IMR-90 (cell line): ENCODE data around the gene AXDND1. TPM values are rescaled to one million over a fixed set of nuclear protein-coding genes. Genes with fewer than 3 reads are reported as not detected.

Source experiments
- ATAC-seq: fragments of 200-7000 bp; cut with Tn5 transposase; 2 replicates; pipeline ENCODE4 v1.9.1; 2020; ENCODE audit warnings: low read depth, mild to moderate bottlenecking, moderate library complexity
- BruUV-seq: library from RNA; stranded (reverse); fragments of 400-500 nt; replicated peaks from 2 replicates; lab custom pipeline; 2021; lab: Mats Ljungman, UMichigan
- CTCF ChIA-PET: fragments of 300-600 bp; formaldehyde crosslinking; extraction: SDS; loops from one replicate; lab custom pipeline; 2021; ENCODE audit warnings: antibody characterized with exemption; lab: Yijun Ruan, JAX
- POLR2A ChIA-PET: fragments of 300-600 bp; sonication (Branson Sonifier 250); formaldehyde crosslinking; loops from one replicate; lab custom pipeline; 2022; ENCODE audit warnings: antibody characterized with exemption; ENCODE audit not compliant: unreplicated experiment; lab: Charles Lee
- DNase-seq: peaks from one replicate; pipeline ENCODE4 v3.0.0; 2013
- H2AFZ ChIP-seq: replicated peaks from 2 replicates; pipeline ENCODE3; 2013; ENCODE audit warnings: low read length, mild to moderate bottlenecking; ENCODE audit not compliant: poor library complexity
- H2AK5ac ChIP-seq: 2 replicates; pipeline ENCODE4 v1.6.1; 2013; ENCODE audit warnings: low read depth, low read length, inconsistent platforms
- H2AK9ac ChIP-seq: replicated peaks from 2 replicates; pipeline ENCODE3; 2013; ENCODE audit warnings: mild to moderate bottlenecking, low read depth, low read length, moderate library complexity; ENCODE audit not compliant: poor library complexity
- H2BK120ac ChIP-seq: 2 replicates; pipeline ENCODE4 v1.6.1; 2013; ENCODE audit warnings: low read depth, low read length, inconsistent platforms
- H2BK15ac ChIP-seq: 3 replicates; pipeline ENCODE4 v1.6.1; 2013; ENCODE audit warnings: low read depth, low read length, inconsistent platforms
- H2BK20ac ChIP-seq: 2 replicates; pipeline ENCODE4 v1.6.1; 2013; ENCODE audit warnings: low read depth, mild to moderate bottlenecking, inconsistent platforms, low read length, moderate library complexity
- H2BK5ac ChIP-seq: 2 replicates; pipeline ENCODE4 v1.6.1; 2013; ENCODE audit warnings: mild to moderate bottlenecking, low read depth, low read length, inconsistent platforms; ENCODE audit not compliant: poor library complexity, severe bottlenecking
- H3K14ac ChIP-seq: replicated peaks from 2 replicates; pipeline ENCODE4 v1.6.1; 2013; ENCODE audit warnings: low read depth, low read length, inconsistent platforms
- H3K18ac ChIP-seq: 2 replicates; pipeline ENCODE4 v1.6.1; 2013; ENCODE audit warnings: low read depth, low read length, control low read depth
- H3K23ac ChIP-seq: 2 replicates; pipeline ENCODE4 v1.6.1; 2013; ENCODE audit warnings: low read depth, low read length, inconsistent platforms
- H3K27ac ChIP-seq: 2 replicates; pipeline ENCODE4 v1.5.1; 2013; ENCODE audit warnings: mild to moderate bottlenecking, control low read depth, low read length; ENCODE audit not compliant: insufficient read depth
- H3K27me3 ChIP-seq: 2 replicates; pipeline ENCODE4 v1.6.1; 2013; ENCODE audit warnings: low read length; ENCODE audit not compliant: control insufficient read depth, insufficient read depth
- H3K36me3 ChIP-seq: 2 replicates; pipeline ENCODE4 v1.6.1; 2013; ENCODE audit warnings: low read length, mixed read lengths; ENCODE audit not compliant: control insufficient read depth, insufficient read depth
- H3K4ac ChIP-seq: 2 replicates; pipeline ENCODE4 v1.6.1; 2013; ENCODE audit warnings: low read depth, low read length, inconsistent platforms
- H3K4me1 ChIP-seq: 2 replicates; pipeline ENCODE4 v1.6.1; 2013; ENCODE audit warnings: low read length, mixed read lengths; ENCODE audit not compliant: control insufficient read depth, insufficient read depth
- H3K4me2 ChIP-seq: 2 replicates; pipeline ENCODE4 v1.6.1; 2013; ENCODE audit warnings: low read depth, mild to moderate bottlenecking, control low read depth, low read length, moderate library complexity
- H3K4me3 ChIP-seq: 2 replicates; pipeline ENCODE4 v1.5.1; 2013; ENCODE audit warnings: low read depth, mild to moderate bottlenecking, control low read depth, low read length, moderate library complexity; ENCODE audit not compliant: insufficient read depth
- H3K56ac ChIP-seq: 2 replicates; pipeline ENCODE4 v1.6.1; 2013; ENCODE audit warnings: low read length, inconsistent platforms; ENCODE audit not compliant: insufficient read depth; ENCODE audit errors: extremely low read depth
- H3K79me1 ChIP-seq, 2 experiments: 2 replicates each; pipeline ENCODE4 v1.6.1; 2013; ENCODE audit warnings: low read length in 2 of 2, inconsistent platforms in 1 of 2, low read depth in 1 of 2
- H3K9ac ChIP-seq: 2 replicates; pipeline ENCODE4 v1.6.1; 2013; ENCODE audit warnings: low read depth, low read length, control low read depth
- H3K9me1 ChIP-seq: 2 replicates; pipeline ENCODE4 v1.6.1; 2013; ENCODE audit warnings: low read length, inconsistent platforms; ENCODE audit not compliant: insufficient read depth
- H3K9me3 ChIP-seq: 2 replicates; pipeline ENCODE4 v1.6.1; 2013; ENCODE audit warnings: low read length; ENCODE audit not compliant: control insufficient read depth, insufficient read depth
- H4K20me1 ChIP-seq: 2 replicates; pipeline ENCODE4 v1.6.1; 2013; ENCODE audit warnings: low read length, inconsistent platforms; ENCODE audit not compliant: insufficient read depth
- H4K5ac ChIP-seq: 2 replicates; pipeline ENCODE4 v1.6.1; 2013; ENCODE audit warnings: mild to moderate bottlenecking, low read depth, low read length, control low read depth
- H4K8ac ChIP-seq, 2 experiments: 2 replicates each; pipeline ENCODE4 v1.6.1; 2013; ENCODE audit warnings: low read depth in 2 of 2, low read length in 2 of 2, control low read depth in 1 of 2, inconsistent platforms in 1 of 2
- H4K91ac ChIP-seq: 2 replicates; pipeline ENCODE4 v1.6.1; 2013; ENCODE audit warnings: low read depth, low read length, inconsistent platforms; ENCODE audit not compliant: insufficient read depth
- CHD1 ChIP-seq: IDR thresholded peaks from 2 replicates; pipeline ENCODE4 v1.6.1; 2012; ENCODE audit warnings: low read depth, low read length, improper control_type of control experiment
- FOS ChIP-seq: fragments of 150-350 bp; IDR thresholded peaks from 2 replicates; pipeline ENCODE4 v1.6.1; 2016; ENCODE audit warnings: low read depth, low read length
- MAZ ChIP-seq: IDR thresholded peaks from 2 replicates; pipeline ENCODE4 v1.6.1; 2012; ENCODE audit warnings: low read depth, mild to moderate bottlenecking, low read length, improper control_type of control experiment, moderate library complexity, borderline replicate concordance
- MXI1 ChIP-seq: IDR thresholded peaks from 2 replicates; pipeline ENCODE4 v1.6.1; 2012; ENCODE audit warnings: low read depth, mild to moderate bottlenecking, low read length, moderate library complexity, borderline replicate concordance
- NFE2L2 ChIP-seq: fragments of 150-350 bp; IDR thresholded peaks from 2 replicates; pipeline ENCODE4 v1.6.1; 2016; ENCODE audit warnings: low read depth, mild to moderate bottlenecking, low read length
- POLR2A ChIP-seq: IDR thresholded peaks from 2 replicates; pipeline ENCODE4 v1.6.1; 2012; ENCODE audit warnings: mild to moderate bottlenecking, low read depth, low read length
- RFX5 ChIP-seq: IDR thresholded peaks from 2 replicates; pipeline ENCODE4 v1.8.0; 2012; ENCODE audit warnings: low read depth, mild to moderate bottlenecking, low read length, moderate library complexity
- WGBS, 2 experiments: methylation state at CpG; one replicate each; pipeline versions ENCODE4 v1.1.5 to v1.1.7; 2013; ENCODE audit warnings: missing lambda C conversion rate in 2 of 2; ENCODE audit not compliant: insufficient read length in 1 of 2; ENCODE audit errors: extremely low coverage in 2 of 2; 5-methylcytosine and 5-hydroxymethylcytosine counted together
- dilution Hi-C: fragments of 300-500 bp; cut with HindIII; formaldehyde crosslinking; loops from one replicate; pipeline ENCODE4 v1.14.3; 2018; ENCODE audit warnings: low sequenced_read_pairs; ENCODE audit not compliant: unreplicated experiment
- in situ Hi-C: fragments of 300-500 bp; cut with MboI; formaldehyde crosslinking; loops from 3 replicates; pipeline ENCODE4 v1.14.3; 2019; ENCODE audit warnings: low sequenced_read_pairs, inconsistent platforms, mixed read lengths
- intact Hi-C: fragments of 100-400 bp; cut with micrococcal nuclease; formaldehyde crosslinking; loops from 2 replicates; pipeline ENCODE4 v1.10.0; 2022
- polyA plus RNA-seq, 3 experiments: library from polyadenylated mRNA; depleted of rRNA; stranded (reverse); fragments of >200 nt; gene quantifications; 2 replicates each; pipeline ENCODE4 v1.2.3, GENCODE V29; 2012; ENCODE audit warnings: low replicate concordance in 1 of 3
- total RNA-seq: library from RNA; depleted of rRNA; stranded (reverse); fragments of >200 nt; gene quantifications from 2 replicates; pipeline ENCODE4 v1.2.3, GENCODE V29; 2012

The AXDND1 gene
- total and polyA plus RNA-seq, 2 of the 4 experiments (the other 2 are of a cell fraction): not detected

DNA sequence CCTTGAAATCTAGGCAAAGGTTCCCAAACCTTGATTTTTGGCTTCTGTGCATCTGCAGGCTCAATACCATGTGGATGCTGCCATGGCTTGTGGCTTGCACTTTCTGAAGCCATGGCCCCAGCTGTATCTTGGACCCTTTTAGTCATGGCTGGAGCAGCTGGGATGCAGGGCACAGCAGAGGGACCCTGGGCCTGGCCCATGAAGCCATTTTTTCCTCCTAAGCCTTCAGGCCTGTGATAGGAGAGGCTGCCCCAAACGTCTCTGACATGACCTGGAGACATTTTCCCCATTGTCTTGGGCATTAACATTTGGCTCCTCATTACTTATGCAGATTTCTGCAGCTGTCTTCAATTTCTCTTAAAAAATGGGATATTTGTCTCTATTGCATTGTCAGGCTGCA lies 112.6 kb downstream of the AXDND1 start:
- TF ChIP-seq RFX5 (no peak), FOS (no peak), MXI1 (no peak), NFE2L2 (no peak), POLR2A (no peak), MAZ (no peak), CHD1 (no peak)
- intact Hi-C loops: no loop called here
- in situ Hi-C loops: no loop called here
- no peak overlapping the region for H2BK120ac ChIP-seq
- H3K4me1 ChIP-seq: no peaks in the 10 kb centered on the region
- H2AK5ac ChIP-seq: no peak overlapping the region
- H2BK20ac ChIP-seq: no peak overlapping the region
- H3K14ac ChIP-seq: no peak overlapping the region
- BruUV-seq: no TSS peak
- no peak overlapping the region for H2BK5ac ChIP-seq
- H4K8ac ChIP-seq: no peak overlapping the region
- no peak overlapping the region for H3K9ac ChIP-seq
- no peaks in the 10 kb centered on the region for H4K20me1 ChIP-seq
- H3K36me3 ChIP-seq: no peaks in the 10 kb centered on the region
- ATAC-seq (no peak), DNase-seq (no peak)
- H2AFZ ChIP-seq: no peak overlapping the region
- no peak overlapping the region for H3K4me2 ChIP-seq
- dilution Hi-C loops: no loop called here
- CTCF ChIA-PET: no interaction called here
- H2AK9ac ChIP-seq: no peak overlapping the region
- no peak overlapping the region for H3K4me3 ChIP-seq
- H3K9me1 ChIP-seq: no peaks in the 10 kb centered on the region
- no peak overlapping the region for H4K5ac ChIP-seq
- no peak overlapping the region for H3K18ac ChIP-seq
- H3K56ac ChIP-seq: no peak overlapping the region
- H3K27ac ChIP-seq: no peak overlapping the region
- H3K27me3 ChIP-seq: no peaks in the 10 kb centered on the region
- H3K4ac ChIP-seq: no peak overlapping the region
- H2BK15ac ChIP-seq: no peak overlapping the region
- WGBS, 2 experiments: no CpG with 5 or more reads among the region's 1 CpG
- H3K23ac ChIP-seq: no peak overlapping the region
- no peak overlapping the region for H4K91ac ChIP-seq
- POLR2A ChIA-PET: no interaction called here
- H3K9me3 ChIP-seq: peaks cover 8% of the 10 kb centered on the region
- H3K79me1 ChIP-seq: no peaks in the 10 kb centered on the region
